H1 (cell line): Measurements from ENCODE around the gene CHD3. TPM values are rescaled to one million over a fixed set of nuclear protein-coding genes. Genes with fewer than 3 reads are reported as not detected.

Source experiments
- CTCF ChIA-PET: fragments of 300-600 bp; sonication (Branson Sonifier 250); formaldehyde crosslinking; loops from one replicate; lab custom pipeline; 2021; ENCODE audit not compliant: partially characterized antibody; lab: Charles Lee
- POLR2A ChIA-PET: fragments of 300-600 bp; sonication (Branson Sonifier 250); formaldehyde crosslinking; loops from one replicate; lab custom pipeline; 2021; ENCODE audit warnings: inconsistent platforms; ENCODE audit not compliant: partially characterized antibody; lab: Charles Lee
- DNase-seq, 2 experiments: peaks; one replicate each; pipeline versions ENCODE4 v3.0.0 to v3.0.0-alpha.2; 2010 to 2022; ENCODE audit warnings: low spot score in 2 of 2, low read depth in 1 of 2, mixed read lengths in 1 of 2
- FAIRE-seq: peaks from 2 replicates; lab custom pipeline; 2011; peaks lifted over from hg19 to GRCh38; lab: Jason Lieb, UNC
- H2AFZ ChIP-seq: 2 replicates; pipeline ENCODE4 v1.8.1; 2012; ENCODE audit warnings: low read length, inconsistent platforms
- H2AK5ac ChIP-seq: 2 replicates; pipeline ENCODE4 v1.6.1; 2013; ENCODE audit warnings: low read depth, low read length
- H2BK120ac ChIP-seq: replicated peaks from 2 replicates; pipeline ENCODE3; 2013; ENCODE audit warnings: low read depth, low read length, inconsistent platforms
- H2BK12ac ChIP-seq: 2 replicates; pipeline ENCODE4 v1.6.1; 2013; ENCODE audit warnings: low read depth, low read length
- H2BK15ac ChIP-seq: 2 replicates; pipeline ENCODE4 v1.6.1; 2013; ENCODE audit warnings: low read length
- H2BK20ac ChIP-seq: 2 replicates; pipeline ENCODE4 v1.6.1; 2013; ENCODE audit warnings: low read length
- H2BK5ac ChIP-seq: 2 replicates; pipeline ENCODE4 v1.6.1; 2013; ENCODE audit warnings: low read depth, low read length
- H3K14ac ChIP-seq: 2 replicates; pipeline ENCODE4 v1.6.1; 2013; ENCODE audit warnings: inconsistent platforms; ENCODE audit not compliant: insufficient read length
- H3K18ac ChIP-seq: 2 replicates; pipeline ENCODE4 v1.6.1; 2013; ENCODE audit warnings: low read length; ENCODE audit errors: extremely low read depth
- H3K23ac ChIP-seq: 2 replicates; pipeline ENCODE4 v1.6.1; 2013; ENCODE audit warnings: inconsistent platforms; ENCODE audit not compliant: insufficient read length
- H3K23me2 ChIP-seq: 2 replicates; pipeline ENCODE4 v1.6.1; 2013; ENCODE audit warnings: low read depth, low read length
- H3K27ac ChIP-seq: 2 replicates; pipeline ENCODE4 v1.6.1; 2011; ENCODE audit warnings: low read depth, low read length, inconsistent platforms
- H3K27me3 ChIP-seq, 4 experiments: replicated peaks in 1 of 4; 1 replicate in 1 of 4; 2 replicates in 3 of 4; pipeline versions ENCODE4 v1.6.1 to v1.8.1; 2011 to 2013; ENCODE audit warnings: low read length in 3 of 4, mild to moderate bottlenecking in 3 of 4, inconsistent platforms in 2 of 4, mixed read lengths in 2 of 4, moderate library complexity in 1 of 4; ENCODE audit not compliant: control insufficient read depth in 3 of 4, insufficient read depth in 3 of 4; ENCODE audit errors: extremely low read depth in 1 of 4
- H3K36me3 ChIP-seq, 4 experiments: 2 replicates each; pipeline versions ENCODE4 v1.6.1 to v1.8.1; 2011 to 2013; ENCODE audit warnings: mild to moderate bottlenecking in 4 of 4, low read length in 3 of 4, moderate library complexity in 2 of 4, control low read depth in 1 of 4, inconsistent platforms in 1 of 4; ENCODE audit not compliant: insufficient read depth in 4 of 4, control insufficient read depth in 2 of 4
- H3K4ac ChIP-seq: replicated peaks from 2 replicates; pipeline ENCODE3; 2013; ENCODE audit warnings: low read length, low read depth, mixed read lengths, inconsistent platforms; ENCODE audit not compliant: insufficient read length
- H3K4me1 ChIP-seq, 4 experiments: replicated peaks in 1 of 4; 1 replicate in 1 of 4; 2 replicates in 3 of 4; pipeline versions ENCODE4 v1.6.1 to v1.8.1; 2011 to 2013; ENCODE audit warnings: low read length in 3 of 4, inconsistent platforms in 2 of 4, mixed read lengths in 1 of 4; ENCODE audit not compliant: insufficient read depth in 4 of 4, control insufficient read depth in 3 of 4
- H3K4me2 ChIP-seq, 2 experiments: 2 replicates each; pipeline versions ENCODE4 v1.6.1 to v1.8.1; 2011 to 2013; ENCODE audit warnings: low read depth in 2 of 2, low read length in 2 of 2, control low read depth in 1 of 2, inconsistent platforms in 1 of 2, mild to moderate bottlenecking in 1 of 2; ENCODE audit not compliant: insufficient read depth in 1 of 2
- H3K4me3 ChIP-seq, 4 experiments: fragments of 200-600, 300-600 bp in 1 of 4; sonication (generic), shearing (Covaris generic), sonication (Bioruptor Twin) in 1 of 4; 2 replicates each; pipeline versions ENCODE4 v1.5.1 to v1.8.1; 2011 to 2016; ENCODE audit warnings: low read length in 4 of 4, low read depth in 3 of 4, control low read depth in 2 of 4, inconsistent platforms in 2 of 4, mild to moderate bottlenecking in 2 of 4, mixed read lengths in 1 of 4, moderate library complexity in 1 of 4; ENCODE audit not compliant: insufficient read depth in 2 of 4; ENCODE audit errors: extremely low read depth in 1 of 4
- H3K56ac ChIP-seq: replicated peaks from 2 replicates; pipeline ENCODE3; 2013; ENCODE audit warnings: low read depth, mild to moderate bottlenecking, mixed read lengths, low read length, inconsistent platforms; ENCODE audit not compliant: insufficient read length
- H3K79me1 ChIP-seq: 2 replicates; pipeline ENCODE4 v1.6.1; 2013; ENCODE audit warnings: low read depth, low read length, control low read depth
- H3K79me2 ChIP-seq, 2 experiments: 2 replicates each; pipeline versions ENCODE4 v1.6.1 to v1.8.1; 2012 to 2013; ENCODE audit warnings: low read length in 2 of 2, mild to moderate bottlenecking in 2 of 2, inconsistent platforms in 1 of 2; ENCODE audit not compliant: insufficient read depth in 2 of 2, control insufficient read depth in 1 of 2
- H3K9ac ChIP-seq, 4 experiments: replicated peaks in 1 of 4; 1 replicate in 1 of 4; 2 replicates in 3 of 4; pipeline versions ENCODE4 v1.6.1 to v1.8.1; 2011 to 2013; ENCODE audit warnings: low read depth in 3 of 4, low read length in 3 of 4, control low read depth in 2 of 4, mild to moderate bottlenecking in 2 of 4, moderate library complexity in 2 of 4, inconsistent platforms in 1 of 4; ENCODE audit errors: extremely low read depth in 1 of 4
- H3K9me3 ChIP-seq, 2 experiments: 2 replicates each; pipeline versions ENCODE4 v1.6.1 to v1.8.1; 2012 to 2013; ENCODE audit warnings: mild to moderate bottlenecking in 2 of 2, moderate library complexity in 2 of 2, control low read depth in 1 of 2, inconsistent platforms in 1 of 2, low read depth in 1 of 2, low read length in 1 of 2, mixed read lengths in 1 of 2; ENCODE audit not compliant: insufficient read depth in 2 of 2
- H4K20me1 ChIP-seq, 2 experiments: replicated peaks in 1 of 2; 2 replicates each; pipeline versions ENCODE3 to v1.8.1; 2011 to 2013; ENCODE audit warnings: inconsistent platforms in 2 of 2, low read length in 2 of 2, mild to moderate bottlenecking in 1 of 2; ENCODE audit not compliant: insufficient read depth in 2 of 2, control insufficient read depth in 1 of 2
- H4K5ac ChIP-seq: 2 replicates; pipeline ENCODE4 v1.6.1; 2013; ENCODE audit warnings: low read length, low read depth, mixed read lengths, inconsistent platforms; ENCODE audit not compliant: insufficient read length
- H4K8ac ChIP-seq: 2 replicates; pipeline ENCODE4 v1.8.0; 2013; ENCODE audit warnings: mild to moderate bottlenecking, moderate library complexity, low read length, inconsistent platforms; ENCODE audit not compliant: insufficient read depth; ENCODE audit errors: extremely low read depth
- H4K91ac ChIP-seq: replicated peaks from 2 replicates; pipeline ENCODE3; 2013; ENCODE audit warnings: low read length, mixed read lengths, inconsistent platforms; ENCODE audit not compliant: insufficient read length
- CREB1 ChIP-seq: IDR thresholded peaks from 2 replicates; pipeline ENCODE4 v1.6.1; 2012; ENCODE audit warnings: inconsistent platforms
- EZH2 ChIP-seq: fragments of 200-600 bp; sonication (generic); IDR thresholded peaks from 2 replicates; pipeline ENCODE4 v1.7.1; 2012; ENCODE audit warnings: low read depth, mild to moderate bottlenecking, moderate library complexity, low read length, inconsistent platforms; ENCODE audit not compliant: severe bottlenecking
- GTF2F1 ChIP-seq: IDR thresholded peaks from 2 replicates; pipeline ENCODE4 v1.6.1; 2012; ENCODE audit warnings: low read depth, low read length, improper control_type of control experiment, borderline replicate concordance
- KDM1A ChIP-seq: fragments of 200-600, 300-600 bp; sonication (generic); IDR thresholded peaks from 2 replicates; pipeline ENCODE4 v1.7.1; 2016; ENCODE audit warnings: mild to moderate bottlenecking, low read length, borderline replicate concordance
- WGBS, 2 experiments: shearing (Covaris generic) in 1 of 2; methylation state at CpG; one replicate each; pipeline versions ENCODE4 v1.1.6 to v1.1.7; 2013 to 2015; ENCODE audit warnings: low lambda C conversion rate in 2 of 2, mixed read lengths in 2 of 2, inconsistent platforms in 1 of 2, low coverage in 1 of 2, missing lambda C conversion rate in 1 of 2; ENCODE audit not compliant: insufficient replicate concordance in 2 of 2, insufficient coverage in 1 of 2, insufficient read length in 1 of 2; ENCODE audit errors: extremely low coverage in 1 of 2, missing lambda C conversion rate in 1 of 2; 5-methylcytosine and 5-hydroxymethylcytosine counted together
- polyA plus RNA-seq, 7 experiments: library from polyadenylated mRNA; depleted of rRNA in 3 of 7; stranded (reverse) in 5 of 7; unstranded in 2 of 7; fragments of >200 nt in 5 of 7; fragments of 200-250 nt in 2 of 7; gene quantifications; 1 replicate in 5 of 7; 2 replicates in 1 of 7; 4 replicates in 1 of 7; pipeline versions ENCODE4 v1.2.1 to v1.2.3, GENCODE V29; 2011 to 2013; ENCODE audit warnings: missing spikeins in 2 of 7, mixed read lengths in 2 of 7
- total RNA-seq: library from RNA; stranded (reverse); fragmentation: NEBNext Ultra II Directional; extraction: Animal tissue kit (Norgen Biotek cat#: 25700); gene quantifications from 2 replicates; pipeline ENCODE4 v1.2.1, GENCODE V29; 2021
- TF ChIP-seq, protein P1 (sequence below): IDR thresholded peaks from 2 replicates; pipeline ENCODE4 v1.6.1; 2012; ENCODE audit warnings: low read length, inconsistent platforms

Gene CHD3
- total and polyA plus RNA-seq, 2 of the 8 experiments (the other 6 are each of a cell fraction or from before 2014, with no cell fraction given), result 12.3 to 12.9 TPM

DNA sequence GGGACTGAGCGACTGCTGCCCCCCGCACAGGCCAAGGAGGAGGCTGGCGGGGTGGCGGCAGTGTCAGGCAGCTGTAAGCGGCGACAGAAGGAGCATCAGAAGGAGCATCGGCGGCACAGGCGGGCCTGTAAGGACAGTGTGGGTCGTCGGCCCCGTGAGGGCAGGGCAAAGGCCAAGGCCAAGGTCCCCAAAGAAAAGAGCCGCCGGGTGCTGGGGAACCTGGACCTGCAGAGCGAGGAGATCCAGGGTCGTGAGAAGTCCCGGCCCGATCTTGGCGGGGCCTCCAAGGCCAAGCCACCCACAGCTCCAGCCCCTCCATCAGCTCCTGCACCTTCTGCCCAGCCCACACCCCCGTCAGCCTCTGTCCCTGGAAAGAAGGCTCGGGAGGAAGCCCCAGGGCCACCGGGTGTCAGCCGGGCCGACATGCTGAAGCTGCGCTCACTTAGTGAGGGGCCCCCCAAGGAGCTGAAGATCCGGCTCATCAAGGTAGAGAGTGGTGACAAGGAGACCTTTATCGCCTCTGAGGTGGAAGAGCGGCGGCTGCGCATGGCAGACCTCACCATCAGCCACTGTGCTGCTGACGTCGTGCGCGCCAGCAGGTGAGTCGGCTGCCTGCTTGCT is 39.3 kb upstream of the CHD3 start:
- POLR2A ChIA-PET, result interaction anchor here (0.7 to 4.0 kb wide), 3 partner anchors 9 to 13 kb away, joined by 3 to 24 read pairs (median 3); no protein-coding TSS in a partner anchor
- FAIRE-seq (no peak), DNase-seq (no peak)
- 88% methylated on average over 35 of the region's 35 CpGs; no CpG with 5 or more reads in 1 of the 2 experiments for WGBS, 2 experiments
- peaks cover 7 to 24% of the 10 kb centered on the region in 2 experiments for H4K20me1 ChIP-seq
- H4K5ac ChIP-seq, result no peak overlapping the region
- H3K23me2 ChIP-seq, result peaks cover 13% of the 10 kb centered on the region; the same call in 1 of the 2 replicates
- CTCF ChIA-PET, result interaction anchor here (1.1 to 4.9 kb wide), 4 partner anchors 13 to 106 kb away, joined by 3 to 44 read pairs (median 5); partner anchors contain the start of gene KDM6B
- H2AFZ ChIP-seq, result no peak overlapping the region
- H3K4ac ChIP-seq, result no peak overlapping the region
- H3K18ac ChIP-seq, result no peak overlapping the region
- H3K27me3 ChIP-seq, result peaks cover 16 to 35% (median 31%) of the 10 kb centered on the region in 4 experiments
- H2BK5ac ChIP-seq, result no peak overlapping the region
- no peak overlapping the region for H2BK20ac ChIP-seq
- no peaks in the 10 kb centered on the region for H3K79me2 ChIP-seq
- no peaks in the 10 kb centered on the region for H3K9me3 ChIP-seq
- H3K56ac ChIP-seq, result no peak overlapping the region
- H2BK120ac ChIP-seq, result no peak overlapping the region
- H3K27ac ChIP-seq, result no peak overlapping the region
- H3K36me3 ChIP-seq, result peaks cover 0 to 4% (median 0%) of the 10 kb centered on the region in 4 experiments; a peak in 3 of 8 replicates
- no peak overlapping the region for H2BK12ac ChIP-seq
- H3K14ac ChIP-seq, result no peak overlapping the region
- peaks cover 0 to 28% (median 17%) of the 10 kb centered on the region in 4 experiments; a peak in 6 of 7 replicates for H3K4me1 ChIP-seq
- H3K9ac ChIP-seq, result no peak overlapping the region
- H4K8ac ChIP-seq, result no peak overlapping the region
- H2BK15ac ChIP-seq, result no peak overlapping the region
- H3K79me1 ChIP-seq, result no peaks in the 10 kb centered on the region
- H3K23ac ChIP-seq, result no peak overlapping the region
- TF ChIP-seq EZH2, result no peak
- TF ChIP-seq, protein P1, sequence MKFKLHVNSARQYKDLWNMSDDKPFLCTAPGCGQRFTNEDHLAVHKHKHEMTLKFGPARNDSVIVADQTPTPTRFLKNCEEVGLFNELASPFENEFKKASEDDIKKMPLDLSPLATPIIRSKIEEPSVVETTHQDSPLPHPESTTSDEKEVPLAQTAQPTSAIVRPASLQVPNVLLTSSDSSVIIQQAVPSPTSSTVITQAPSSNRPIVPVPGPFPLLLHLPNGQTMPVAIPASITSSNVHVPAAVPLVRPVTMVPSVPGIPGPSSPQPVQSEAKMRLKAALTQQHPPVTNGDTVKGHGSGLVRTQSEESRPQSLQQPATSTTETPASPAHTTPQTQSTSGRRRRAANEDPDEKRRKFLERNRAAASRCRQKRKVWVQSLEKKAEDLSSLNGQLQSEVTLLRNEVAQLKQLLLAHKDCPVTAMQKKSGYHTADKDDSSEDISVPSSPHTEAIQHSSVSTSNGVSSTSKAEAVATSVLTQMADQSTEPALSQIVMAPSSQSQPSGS, result no peak
- TF ChIP-seq GTF2F1, result no peak
- no peak for TF ChIP-seq KDM1A
- no peak for TF ChIP-seq CREB1
- no peak overlapping the region for H3K4me2 ChIP-seq
- H2AK5ac ChIP-seq, result no peak overlapping the region
- no peak overlapping the region for H3K4me3 ChIP-seq
- no peak overlapping the region for H4K91ac ChIP-seq
